ENCODE data around the gene LGALS1. TPM values are rescaled to one million over a fixed set of nuclear protein-coding genes. Genes with fewer than 3 reads are reported as not detected.
"Not testable (repeated sequence)": the region's sequence is repeated elsewhere in the genome, so short reads cannot be mapped to it uniquely, and the experiment has no call there.

LGALS1 gene
- total RNA-seq, 1 experiment from 2014 or later: 61.4 TPM

- no TSS peak for BruUV-seq (replicated peaks)
Observed at GRCh38 chr22:37692627-37693285, 17.3 kb downstream of the LGALS1 start.

GRCh38 chr22:37694131-37694530 lies 18.7 kb downstream of the LGALS1 start:
- H3K27me3 Mint-ChIP-seq (ENCODE audit: unreplicated experiment); CTCF ChIA-PET: not testable (repeated sequence)

More at GRCh38 chr22:37692627-37693285, 17.3 kb downstream of the LGALS1 start:
- DNase-seq: no peak
- Mint-ChIP-seq H3K9me3 (ENCODE audit: low read depth, unreplicated experiment) (no peaks in the 10 kb centered on the region), H3K4me1 (ENCODE audit: low read depth, unreplicated experiment) (peaks cover 19% of the 10 kb centered on the region), H3K4me3 (ENCODE audit: low read depth, unreplicated experiment) (no peak overlapping the region), H3K27ac (ENCODE audit: unreplicated experiment) (no peak overlapping the region), H3K36me3 (ENCODE audit: insufficient read depth, unreplicated experiment) (peaks cover 55% of the 10 kb centered on the region), H3K27me3 (ENCODE audit: unreplicated experiment) (no peaks in the 10 kb centered on the region)
- CTCF ChIA-PET: interaction anchor here (0.6 to 0.7 kb wide), 2 partner anchors 16 to 43 kb away, joined by 3 to 4 read pairs; no protein-coding TSS in a partner anchor
- TF ChIP-seq CTCF (IDR thresholded peaks at IDR 0.05; ENCODE audit: unreplicated experiment): no peak
- intact Hi-C loops (cut with micrococcal nuclease; ENCODE audit: unreplicated experiment): no loop called here

GRCh38 chr22:37696260-37696656 lies 20.8 kb downstream of the LGALS1 start:
- not testable (repeated sequence) for H3K4me1 Mint-ChIP-seq (ENCODE audit: low read depth, unreplicated experiment); H3K27ac Mint-ChIP-seq (ENCODE audit: unreplicated experiment); H3K9me3 Mint-ChIP-seq (ENCODE audit: low read depth, unreplicated experiment); DNase-seq; H3K27me3 Mint-ChIP-seq (ENCODE audit: unreplicated experiment); BruUV-seq (replicated peaks)
- intact Hi-C loops (cut with micrococcal nuclease; ENCODE audit: unreplicated experiment): loop anchor here (5.0 kb wide), 1 partner anchor 36 kb away; no protein-coding TSS in a partner anchor
- CTCF ChIA-PET: interaction anchor here (0.7 to 1.2 kb wide), 3 partner anchors 10 to 57 kb away, joined by 3 read pairs; partner anchors contain the start of genes NOL12 and SH3BP1
- Mint-ChIP-seq H3K4me3 (ENCODE audit: low read depth, unreplicated experiment) (peak overlapping the region; percentile 9), H3K36me3 (ENCODE audit: insufficient read depth, unreplicated experiment) (peaks cover 24% of the 10 kb centered on the region)

More at GRCh38 chr22:37694131-37694530, 18.7 kb downstream of the LGALS1 start:
- H3K9me3 Mint-ChIP-seq (ENCODE audit: low read depth, unreplicated experiment); H3K27ac Mint-ChIP-seq (ENCODE audit: unreplicated experiment); H3K4me3 Mint-ChIP-seq (ENCODE audit: low read depth, unreplicated experiment); H3K4me1 Mint-ChIP-seq (ENCODE audit: low read depth, unreplicated experiment); DNase-seq; intact Hi-C loops (cut with micrococcal nuclease; ENCODE audit: unreplicated experiment); BruUV-seq (replicated peaks): not testable (repeated sequence)
- H3K36me3 Mint-ChIP-seq (ENCODE audit: insufficient read depth, unreplicated experiment): peaks cover 44% of the 10 kb centered on the region

- H3K27ac Mint-ChIP-seq (ENCODE audit: unreplicated experiment): peak within 1 kb of the TSS; percentile 33
- CTCF ChIA-PET: interaction anchor here (0.7 to 1.2 kb wide), 4 partner anchors 11 to 89 kb away, joined by 3 to 4 read pairs (median 3); partner anchors contain the start of genes GGA1, NOL12 and SH3BP1
- DNase-seq: peak; percentile 88
- intact Hi-C loops (cut with micrococcal nuclease; ENCODE audit: unreplicated experiment): loop anchor here (5.0 kb wide), 1 partner anchor 35 kb away; no protein-coding TSS in a partner anchor
- TF ChIP-seq CTCF (IDR thresholded peaks at IDR 0.05; ENCODE audit: unreplicated experiment): peak; percentile 47
- H3K36me3 Mint-ChIP-seq (ENCODE audit: insufficient read depth, unreplicated experiment): peaks cover 22% of the 10 kb centered on the region
- no TSS peak for BruUV-seq (replicated peaks)
- no peaks in the 10 kb centered on the region for H3K4me1 Mint-ChIP-seq (ENCODE audit: low read depth, unreplicated experiment)
- no peaks in the 10 kb centered on the region for H3K9me3 Mint-ChIP-seq (ENCODE audit: low read depth, unreplicated experiment)
- H3K27me3 Mint-ChIP-seq (ENCODE audit: unreplicated experiment): no peaks in the 10 kb centered on the region
- H3K4me3 Mint-ChIP-seq (ENCODE audit: low read depth, unreplicated experiment): peak within 1 kb of the TSS; percentile 9
Observed at GRCh38 chr22:37696657-37697537, 21.5 kb downstream of the LGALS1 start, which contains the start of gene TRIOBP. Gene TRIOBP, plus strand, starts transcription at chr22:37697048. Its CDS starts 4,318 bp downstream, at chr22:37701366.

GRCh38 chr22:37697538-37697835 lies 22.1 kb downstream of the LGALS1 start:
- Mint-ChIP-seq H3K27ac (ENCODE audit: unreplicated experiment) (no peak overlapping the region), H3K27me3 (ENCODE audit: unreplicated experiment) (no peaks in the 10 kb centered on the region), H3K36me3 (ENCODE audit: insufficient read depth, unreplicated experiment) (peaks cover 16% of the 10 kb centered on the region), H3K9me3 (ENCODE audit: low read depth, unreplicated experiment) (no peaks in the 10 kb centered on the region), H3K4me1 (ENCODE audit: low read depth, unreplicated experiment) (no peaks in the 10 kb centered on the region), H3K4me3 (ENCODE audit: low read depth, unreplicated experiment) (no peak overlapping the region)
- intact Hi-C loops (cut with micrococcal nuclease; ENCODE audit: unreplicated experiment): loop anchor here (5.0 kb wide), 1 partner anchor 35 kb away; no protein-coding TSS in a partner anchor
- CTCF ChIA-PET: interaction anchor here (0.7 to 1.1 kb wide), 4 partner anchors 34 to 299 kb away, joined by 3 to 7 read pairs (median 5); partner anchors contain the start of gene GGA1
- TF ChIP-seq CTCF (IDR thresholded peaks at IDR 0.05; ENCODE audit: unreplicated experiment): no peak
- no TSS peak for BruUV-seq (replicated peaks)
- DNase-seq: no peak
